GM12878 (cell line): Measurements from ENCODE around the gene IL6R. TPM values are rescaled to one million over a fixed set of nuclear protein-coding genes. Genes with fewer than 3 reads are reported as not detected.

Experiments
- ATAC-seq: fragments of 200-7000 bp; cut with Tn5 transposase; 3 replicates; pipeline ENCODE4 v1.9.1; 2020; ENCODE audit warnings: mild to moderate bottlenecking, moderate library complexity
- BruUV-seq: library from RNA; stranded (reverse); fragments of 400-500 nt; replicated peaks from 2 replicates; lab custom pipeline; 2021; lab: Mats Ljungman, UMichigan
- CTCF ChIA-PET: fragments of 300-600 bp; sonication (Branson Sonifier 250); formaldehyde crosslinking; extraction: SDS; loops from one replicate; lab custom pipeline; 2021; ENCODE audit warnings: inconsistent platforms; lab: Yijun Ruan, JAX
- POLR2A ChIA-PET: fragments of 350-600 bp; formaldehyde crosslinking; extraction: SDS; loops from one replicate; lab custom pipeline; 2021; ENCODE audit warnings: inconsistent platforms; lab: Charles Lee
- RAD21 ChIA-PET: fragments of 300-600 bp; sonication (Branson Sonifier 250); formaldehyde crosslinking; loops from one replicate; lab custom pipeline; 2023; ENCODE audit warnings: antibody characterized with exemption; ENCODE audit not compliant: unreplicated experiment; lab: Charles Lee
- SMC1A ChIA-PET: fragments of 300-600 bp; sonication (Branson Sonifier 250); formaldehyde crosslinking; loops from one replicate; lab custom pipeline; 2023; ENCODE audit not compliant: unreplicated experiment, uncharacterized antibody; lab: Charles Lee
- DNase-seq: peaks from one replicate; pipeline ENCODE4 v3.0.0-alpha.2; 2011; ENCODE audit warnings: low read depth, low spot score
- FAIRE-seq: peaks from 3 replicates; lab custom pipeline; 2011; peaks lifted over from hg19 to GRCh38; lab: Jason Lieb, UNC
- H2AFZ ChIP-seq: 2 replicates; pipeline ENCODE4 v1.6.0; 2011; ENCODE audit warnings: low read depth, low read length, control low read depth; ENCODE audit not compliant: control insufficient read depth
- H3K27ac ChIP-seq: 2 replicates; pipeline ENCODE4 v1.5.1; 2011; ENCODE audit warnings: control low read depth; ENCODE audit not compliant: control insufficient read depth, insufficient read depth
- H3K27me3 ChIP-seq, 2 experiments: replicated peaks in 1 of 2; 2 replicates each; pipeline versions ENCODE4 v1.6.0 to v1.6.1; 2011; ENCODE audit warnings: low read length in 1 of 2; ENCODE audit not compliant: control insufficient read depth in 2 of 2, insufficient read depth in 2 of 2
- H3K36me3 ChIP-seq, 2 experiments: 2 replicates each; pipeline ENCODE4 v1.5.1; 2011; ENCODE audit warnings: low read length in 1 of 2; ENCODE audit not compliant: control insufficient read depth in 2 of 2, insufficient read depth in 2 of 2
- H3K4me1 ChIP-seq: 2 replicates; pipeline ENCODE4 v1.6.1; 2011; ENCODE audit warnings: mild to moderate bottlenecking, low read length, moderate library complexity, mixed read lengths; ENCODE audit not compliant: control insufficient read depth, insufficient read depth
- H3K4me2 ChIP-seq: 2 replicates; pipeline ENCODE4 v1.6.0; 2011; ENCODE audit warnings: control low read depth; ENCODE audit not compliant: control insufficient read depth, insufficient read depth
- H3K4me3 ChIP-seq: fragments of 200-600 bp; sonication (generic); 2 replicates; pipeline ENCODE4 v1.5.1; 2016
- H3K79me2 ChIP-seq: 2 replicates; pipeline ENCODE4 v1.6.0; 2011; ENCODE audit warnings: low read length; ENCODE audit not compliant: control insufficient read depth, insufficient read depth
- H3K9ac ChIP-seq: 2 replicates; pipeline ENCODE4 v1.8.0; 2011; ENCODE audit warnings: low read length, control low read depth, mixed read lengths; ENCODE audit not compliant: control insufficient read depth, insufficient read depth
- H3K9me3 ChIP-seq: replicated peaks from 3 replicates; pipeline ENCODE4 v1.5.1; 2011; ENCODE audit warnings: mild to moderate bottlenecking, low read length; ENCODE audit not compliant: control insufficient read depth, insufficient read depth
- H4K20me1 ChIP-seq: 2 replicates; pipeline ENCODE4 v1.6.0; 2011; ENCODE audit not compliant: control insufficient read depth, insufficient read depth
- BACH1 ChIP-seq: fragments of 450-650 bp; IDR thresholded peaks from 2 replicates; pipeline ENCODE4 v1.6.1; 2017; ENCODE audit warnings: mild to moderate bottlenecking, borderline replicate concordance
- BCL11A ChIP-seq: IDR thresholded peaks from 2 replicates; pipeline ENCODE4 v1.6.1; 2011; ENCODE audit warnings: low read depth, low read length
- BRCA1 ChIP-seq: IDR thresholded peaks from 2 replicates; pipeline ENCODE4 v1.6.1; 2011; ENCODE audit warnings: low read depth, low read length, improper control_type of control experiment
- KLF5 ChIP-seq: fragments of 450-650 bp; IDR thresholded peaks from 2 replicates; pipeline ENCODE4 v1.6.1; 2014; ENCODE audit warnings: mild to moderate bottlenecking; ENCODE audit not compliant: partially characterized antibody
- MEF2B ChIP-seq: fragments of 450-650 bp; IDR thresholded peaks from 2 replicates; pipeline ENCODE4 v1.6.1; 2018; ENCODE audit warnings: mild to moderate bottlenecking, moderate library complexity; ENCODE audit not compliant: partially characterized antibody, poor library complexity, severe bottlenecking
- MYB ChIP-seq: fragments of 150-350 bp; IDR thresholded peaks from 2 replicates; pipeline ENCODE4 v1.6.1; 2014; ENCODE audit warnings: mild to moderate bottlenecking, low read depth, low read length, borderline replicate concordance
- NFYA ChIP-seq: IDR thresholded peaks from 2 replicates; pipeline ENCODE4 v1.6.1; 2011; ENCODE audit warnings: low read depth, mild to moderate bottlenecking, low read length, improper control_type of control experiment, borderline replicate concordance
- RB1 ChIP-seq: fragments of 450-650 bp; formaldehyde crosslinking; IDR thresholded peaks from 2 replicates; pipeline ENCODE4 v1.6.1; 2017; ENCODE audit warnings: mild to moderate bottlenecking, borderline replicate concordance
- RELA ChIP-seq: fragments of 450-650 bp; IDR thresholded peaks from 2 replicates; pipeline ENCODE4 v1.8.0; 2014; ENCODE audit warnings: borderline replicate concordance; ENCODE audit not compliant: partially characterized antibody
- TCF3 ChIP-seq: IDR thresholded peaks from 2 replicates; pipeline ENCODE4 v1.6.1; 2012; ENCODE audit warnings: low read depth, mild to moderate bottlenecking, low read length, borderline replicate concordance; ENCODE audit not compliant: insufficient read depth
- USF1 ChIP-seq: IDR thresholded peaks from 2 replicates; pipeline ENCODE4 v1.6.1; 2011; ENCODE audit warnings: borderline replicate concordance, low read depth, mild to moderate bottlenecking, moderate library complexity, mixed read lengths, low read length; ENCODE audit not compliant: insufficient read depth; ENCODE audit errors: extremely low read length
- WGBS: methylation state at CpG from one replicate; pipeline ENCODE4 v1.1.6; 2016; ENCODE audit warnings: low lambda C conversion rate; ENCODE audit not compliant: insufficient replicate concordance, insufficient coverage; ENCODE audit errors: missing lambda C conversion rate; 5-methylcytosine and 5-hydroxymethylcytosine counted together
- in situ Hi-C: fragments of 300-500 bp; cut with MboI; formaldehyde crosslinking; loops from 9 replicates; pipeline ENCODE4 v1.14.3; 2018; ENCODE audit warnings: mixed read lengths
- intact Hi-C: fragments of 100-400 bp; cut with micrococcal nuclease; formaldehyde crosslinking; loops from one replicate; pipeline ENCODE4 v1.14.2; 2022; ENCODE audit not compliant: unreplicated experiment
- polyA plus RNA-seq, 11 experiments: library from polyadenylated mRNA; depleted of rRNA in 4 of 11; unstranded in 6 of 11; stranded (reverse) in 5 of 11; fragments of >200 nt; fragmentation: Nextera tagmentation in 4 of 11; fragmentation: Illumina TruSeq in 1 of 11; extraction: Ambion mirVana in 4 of 11; extraction: Trizol in 1 of 11; gene quantifications; 1 replicate in 1 of 11; 2 replicates in 10 of 11; pipeline versions ENCODE4 v1.2.1 to v1.2.3, GENCODE V29; 2011 to 2016; ENCODE audit warnings: inconsistent platforms in 2 of 11, missing spikeins in 2 of 11, low read depth in 1 of 11
- total RNA-seq, 4 experiments: library from RNA; depleted of rRNA in 3 of 4; stranded (reverse); fragments of >200 nt in 3 of 4; fragmentation: Illumina TruSeq in 1 of 4; extraction: Trizol in 1 of 4; gene quantifications; 2 replicates each; pipeline versions ENCODE4 v1.2.1 to v1.2.3, GENCODE V29; 2013 to 2021
- TF ChIP-seq, protein P1 (sequence below): fragments of 450-650 bp; formaldehyde crosslinking; IDR thresholded peaks from 2 replicates; pipeline ENCODE4 v1.5.0; 2022; ENCODE audit warnings: mild to moderate bottlenecking, missing genetic modification characterization
- TF ChIP-seq, protein P2 (sequence below): fragments of 450-650 bp; IDR thresholded peaks from 2 replicates; pipeline ENCODE4 v1.6.1; 2016; ENCODE audit warnings: mild to moderate bottlenecking, moderate library complexity, borderline replicate concordance

Gene IL6R
- total and polyA plus RNA-seq, 10 of the 15 experiments (the other 5 are each of a cell fraction or from before 2014, with no cell fraction given), result 1.9 to 43.4 (median 17.5) TPM

GRCh38 chr1:154454386-154455120, 49.4 kb downstream of the IL6R start:
- CTCF ChIA-PET, result interaction anchor here (0.6 to 1.7 kb wide), 7 partner anchors 12 to 101 kb away, joined by 3 to 6 read pairs (median 4); no protein-coding TSS in a partner anchor
- Histone ChIP-seq H3K4me1 (peaks cover 11% of the 10 kb centered on the region; the same call in 1 of the 2 replicates), H2AFZ (no peak overlapping the region), H3K27me3 (no peaks in the 10 kb centered on the region), H3K79me2 (no peaks in the 10 kb centered on the region), H3K4me2 (no peak overlapping the region), H3K4me3 (no peak overlapping the region), H3K27ac (no peak overlapping the region), H3K9ac (no peak overlapping the region), H4K20me1 (no peaks in the 10 kb centered on the region), H3K36me3 (peaks cover 0 to 3% of the 10 kb centered on the region in 2 experiments; a peak in 1 of 4 replicates), H3K9me3 (no peaks in the 10 kb centered on the region)
- intact Hi-C loops, result no loop called here
- DNase-seq (no peak), FAIRE-seq (peak; percentile 38), ATAC-seq (peak; percentile 54)
- BruUV-seq, result no TSS peak
- 66% methylated on average over 5 of the region's 5 CpGs for whole genome bisulfite sequencing
- SMC1A ChIA-PET, result interaction anchor here (0.7 to 2.1 kb wide), 9 partner anchors 9 to 101 kb away, joined by 3 to 5 read pairs (median 3); partner anchors contain the start of gene IL6R
- RAD21 ChIA-PET, result interaction anchor here (0.7 to 1.2 kb wide), 3 partner anchors 9 to 13 kb away, joined by 3 to 5 read pairs (median 4); no protein-coding TSS in a partner anchor
- POLR2A ChIA-PET, result interaction anchor here (0.5 to 0.6 kb wide), 3 partner anchors 42 to 574 kb away, joined by 3 to 5 read pairs (median 4); no protein-coding TSS in a partner anchor
- in situ Hi-C loops, result no loop called here
- TF ChIP-seq, protein P1, sequence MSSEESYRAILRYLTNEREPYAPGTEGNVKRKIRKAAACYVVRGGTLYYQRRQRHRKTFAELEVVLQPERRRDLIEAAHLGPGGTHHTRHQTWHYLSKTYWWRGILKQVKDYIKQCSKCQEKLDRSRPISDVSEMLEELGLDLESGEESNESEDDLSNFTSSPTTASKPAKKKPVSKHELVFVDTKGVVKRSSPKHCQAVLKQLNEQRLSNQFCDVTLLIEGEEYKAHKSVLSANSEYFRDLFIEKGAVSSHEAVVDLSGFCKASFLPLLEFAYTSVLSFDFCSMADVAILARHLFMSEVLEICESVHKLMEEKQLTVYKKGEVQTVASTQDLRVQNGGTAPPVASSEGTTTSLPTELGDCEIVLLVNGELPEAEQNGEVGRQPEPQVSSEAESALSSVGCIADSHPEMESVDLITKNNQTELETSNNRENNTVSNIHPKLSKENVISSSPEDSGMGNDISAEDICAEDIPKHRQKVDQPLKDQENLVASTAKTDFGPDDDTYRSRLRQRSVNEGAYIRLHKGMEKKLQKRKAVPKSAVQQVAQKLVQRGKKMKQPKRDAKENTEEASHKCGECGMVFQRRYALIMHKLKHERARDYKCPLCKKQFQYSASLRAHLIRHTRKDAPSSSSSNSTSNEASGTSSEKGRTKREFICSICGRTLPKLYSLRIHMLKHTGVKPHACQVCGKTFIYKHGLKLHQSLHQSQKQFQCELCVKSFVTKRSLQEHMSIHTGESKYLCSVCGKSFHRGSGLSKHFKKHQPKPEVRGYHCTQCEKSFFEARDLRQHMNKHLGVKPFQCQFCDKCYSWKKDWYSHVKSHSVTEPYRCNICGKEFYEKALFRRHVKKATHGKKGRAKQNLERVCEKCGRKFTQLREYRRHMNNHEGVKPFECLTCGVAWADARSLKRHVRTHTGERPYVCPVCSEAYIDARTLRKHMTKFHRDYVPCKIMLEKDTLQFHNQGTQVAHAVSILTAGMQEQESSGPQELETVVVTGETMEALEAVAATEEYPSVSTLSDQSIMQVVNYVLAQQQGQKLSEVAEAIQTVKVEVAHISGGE (CRISPR knock-in tag), result no peak
- TF ChIP-seq MEF2B (no peak), RB1 (no peak), BRCA1 (no peak), USF1 (no peak), MYB (no peak), KLF5 (no peak), TCF3 (no peak), RELA (no peak), BACH1 (no peak), BCL11A (no peak), NFYA (no peak)
- TF ChIP-seq, protein P2, sequence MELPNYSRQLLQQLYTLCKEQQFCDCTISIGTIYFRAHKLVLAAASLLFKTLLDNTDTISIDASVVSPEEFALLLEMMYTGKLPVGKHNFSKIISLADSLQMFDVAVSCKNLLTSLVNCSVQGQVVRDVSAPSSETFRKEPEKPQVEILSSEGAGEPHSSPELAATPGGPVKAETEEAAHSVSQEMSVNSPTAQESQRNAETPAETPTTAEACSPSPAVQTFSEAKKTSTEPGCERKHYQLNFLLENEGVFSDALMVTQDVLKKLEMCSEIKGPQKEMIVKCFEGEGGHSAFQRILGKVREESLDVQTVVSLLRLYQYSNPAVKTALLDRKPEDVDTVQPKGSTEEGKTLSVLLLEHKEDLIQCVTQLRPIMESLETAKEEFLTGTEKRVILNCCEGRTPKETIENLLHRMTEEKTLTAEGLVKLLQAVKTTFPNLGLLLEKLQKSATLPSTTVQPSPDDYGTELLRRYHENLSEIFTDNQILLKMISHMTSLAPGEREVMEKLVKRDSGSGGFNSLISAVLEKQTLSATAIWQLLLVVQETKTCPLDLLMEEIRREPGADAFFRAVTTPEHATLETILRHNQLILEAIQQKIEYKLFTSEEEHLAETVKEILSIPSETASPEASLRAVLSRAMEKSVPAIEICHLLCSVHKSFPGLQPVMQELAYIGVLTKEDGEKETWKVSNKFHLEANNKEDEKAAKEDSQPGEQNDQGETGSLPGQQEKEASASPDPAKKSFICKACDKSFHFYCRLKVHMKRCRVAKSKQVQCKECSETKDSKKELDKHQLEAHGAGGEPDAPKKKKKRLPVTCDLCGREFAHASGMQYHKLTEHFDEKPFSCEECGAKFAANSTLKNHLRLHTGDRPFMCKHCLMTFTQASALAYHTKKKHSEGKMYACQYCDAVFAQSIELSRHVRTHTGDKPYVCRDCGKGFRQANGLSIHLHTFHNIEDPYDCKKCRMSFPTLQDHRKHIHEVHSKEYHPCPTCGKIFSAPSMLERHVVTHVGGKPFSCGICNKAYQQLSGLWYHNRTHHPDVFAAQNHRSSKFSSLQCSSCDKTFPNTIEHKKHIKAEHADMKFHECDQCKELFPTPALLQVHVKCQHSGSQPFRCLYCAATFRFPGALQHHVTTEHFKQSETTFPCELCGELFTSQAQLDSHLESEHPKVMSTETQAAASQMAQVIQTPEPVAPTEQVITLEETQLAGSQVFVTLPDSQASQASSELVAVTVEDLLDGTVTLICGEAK, result no peak
